ENCODE data around the gene CXCL9. TPM values are rescaled to one million over a fixed set of nuclear protein-coding genes. Genes with fewer than 3 reads are reported as not detected.

Gene CXCL9
- total RNA-seq, 6 experiments from 2014 or later: not detected

GRCh38 chr4:75989846-75990528, 17.3 kb downstream of the CXCL9 start:
- no peak for TF ChIP-seq CTCF (IDR thresholded peaks at IDR 0.05)
- Mint-ChIP-seq H3K4me1 (ENCODE audit: low read depth) (peaks cover 23% of the 10 kb centered on the region), H3K27me3 (ENCODE audit: insufficient read depth) (peaks cover 2% of the 10 kb centered on the region; the same call in 1 of the 2 replicates), H3K27ac (peak overlapping the region; percentile 79), H3K9me3 (no peaks in the 10 kb centered on the region), H3K4me3 (peak overlapping the region; percentile 93), H3K36me3 (ENCODE audit: low read depth) (peaks cover 16% of the 10 kb centered on the region)
- no peak for DNase-seq

GRCh38 chr4:75985116-75985515, 22.2 kb downstream of the CXCL9 start:
- Mint-ChIP-seq H3K4me1 (ENCODE audit: low read depth) (peaks cover 23% of the 10 kb centered on the region), H3K9me3 (no peaks in the 10 kb centered on the region), H3K27ac (no peak overlapping the region), H3K36me3 (ENCODE audit: low read depth) (peaks cover 33% of the 10 kb centered on the region), H3K27me3 (ENCODE audit: insufficient read depth) (peaks cover 2% of the 10 kb centered on the region; the same call in 1 of the 2 replicates), H3K4me3 (no peak overlapping the region)
- DNase-seq: peak; percentile 95
- no peak for TF ChIP-seq CTCF (IDR thresholded peaks at IDR 0.05)

DNA sequence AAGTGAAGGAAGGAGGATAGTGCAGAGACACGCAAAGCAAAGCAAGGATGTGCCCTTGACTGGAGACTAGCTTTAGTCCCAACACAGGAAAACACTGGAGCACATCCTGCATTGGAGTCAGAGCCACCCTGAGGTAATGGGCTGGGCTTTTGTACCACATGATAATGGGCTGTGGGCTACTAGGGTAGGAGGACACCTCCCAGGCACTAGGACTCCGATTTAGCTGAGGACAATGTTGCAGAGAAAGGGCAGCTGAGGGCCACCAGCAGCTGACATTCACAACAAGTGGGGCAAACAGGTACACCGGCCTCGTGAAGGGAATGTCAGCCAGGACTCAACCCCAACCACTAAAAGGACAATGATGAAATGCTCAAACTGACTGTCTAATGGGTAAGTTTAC, 26.7 kb downstream of the CXCL9 start:
- Mint-ChIP-seq H3K4me1 (ENCODE audit: low read depth) (no peaks in the 10 kb centered on the region), H3K9me3 (no peaks in the 10 kb centered on the region), H3K4me3 (no peak overlapping the region), H3K27me3 (ENCODE audit: insufficient read depth) (no peaks in the 10 kb centered on the region), H3K27ac (no peak overlapping the region), H3K36me3 (ENCODE audit: low read depth) (peaks cover 39% of the 10 kb centered on the region)
- no peak for TF ChIP-seq CTCF (IDR thresholded peaks at IDR 0.05)
- no peak for DNase-seq

GRCh38 chr4:75976177-75976576, 31.1 kb downstream of the CXCL9 start:
- H3K27me3 Mint-ChIP-seq (ENCODE audit: insufficient read depth): no peaks in the 10 kb centered on the region
- H3K4me3 Mint-ChIP-seq: no peak overlapping the region
- H3K9me3 Mint-ChIP-seq: no peaks in the 10 kb centered on the region
- H3K27ac Mint-ChIP-seq: no peak overlapping the region
- no peak for DNase-seq
- H3K36me3 Mint-ChIP-seq (ENCODE audit: low read depth): peaks cover 40% of the 10 kb centered on the region
- no peaks in the 10 kb centered on the region for H3K4me1 Mint-ChIP-seq (ENCODE audit: low read depth)
- no peak for TF ChIP-seq CTCF (IDR thresholded peaks at IDR 0.05)

DNA sequence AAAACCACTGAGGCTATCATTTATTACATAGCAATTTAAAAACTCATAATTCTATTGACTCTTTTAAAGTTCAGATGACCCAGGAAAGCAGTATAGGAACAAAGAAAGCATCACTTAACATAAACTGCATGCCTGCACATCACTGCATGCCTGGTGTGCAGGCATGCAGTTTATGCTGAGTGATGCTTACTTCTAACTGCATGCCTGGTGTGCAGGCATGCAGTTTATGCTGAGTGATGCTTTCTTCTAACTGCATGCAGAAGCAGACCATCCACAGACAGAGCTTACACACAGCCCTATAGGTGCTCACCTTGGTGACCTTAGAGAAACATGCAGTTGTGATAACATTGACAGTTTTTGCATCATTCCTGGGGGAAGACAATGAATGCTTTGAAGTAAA, 33.5 kb downstream of the CXCL9 start:
- no peak overlapping the region for H3K27ac Mint-ChIP-seq
- peaks cover 47% of the 10 kb centered on the region for H3K36me3 Mint-ChIP-seq (ENCODE audit: low read depth)
- H3K9me3 Mint-ChIP-seq: no peaks in the 10 kb centered on the region
- H3K4me3 Mint-ChIP-seq: no peak overlapping the region
- no peak for TF ChIP-seq CTCF (IDR thresholded peaks at IDR 0.05)
- no peaks in the 10 kb centered on the region for H3K4me1 Mint-ChIP-seq (ENCODE audit: low read depth)
- H3K27me3 Mint-ChIP-seq (ENCODE audit: insufficient read depth): no peaks in the 10 kb centered on the region
- DNase-seq: no peak

All from HFFc6 (cell line).